T1000 (cell line): Measurements from ENCODE around the gene FRMD4A.

Source experiments
- DNase-seq: peaks from one replicate; lab custom pipeline; 2025; ENCODE audit warnings: mixed read lengths; lab: John Stamatoyannopoulos, UW

FRMD4A gene

DNA sequence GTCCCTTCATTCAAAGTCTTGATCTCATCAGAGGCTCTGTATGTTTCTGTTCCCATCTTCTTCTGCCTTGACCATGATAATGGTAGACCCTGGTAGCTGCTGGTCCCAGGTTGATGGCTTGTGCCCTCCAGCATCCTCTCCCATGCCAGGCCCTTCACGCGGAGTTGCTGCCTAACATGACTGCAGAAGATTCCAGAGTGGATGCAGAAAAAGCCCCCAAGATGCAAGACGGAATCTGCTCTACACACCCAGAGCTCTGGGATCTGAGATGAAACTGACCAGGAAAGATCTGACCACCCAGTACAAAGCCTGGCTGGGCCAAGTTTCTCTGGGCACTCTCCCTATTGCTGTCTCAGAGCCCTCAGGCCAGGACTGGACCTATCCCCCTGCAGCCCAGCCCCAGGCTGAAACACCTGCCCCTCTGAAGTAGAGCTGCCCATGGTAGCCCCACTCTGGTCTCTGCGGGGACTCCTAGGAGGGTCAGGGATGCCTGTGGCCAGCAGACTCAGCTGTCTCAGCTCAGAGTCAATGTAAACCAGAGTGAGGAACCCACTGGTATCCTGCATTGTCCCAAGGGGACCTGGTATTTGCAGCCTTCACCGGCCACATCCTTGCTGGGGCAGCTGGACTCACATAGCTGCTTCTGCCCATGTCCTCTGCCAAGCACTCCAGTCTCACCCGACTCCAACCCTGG, 9.5 kb upstream of the FRMD4A start:
- no peak for DNase-seq

DNA sequence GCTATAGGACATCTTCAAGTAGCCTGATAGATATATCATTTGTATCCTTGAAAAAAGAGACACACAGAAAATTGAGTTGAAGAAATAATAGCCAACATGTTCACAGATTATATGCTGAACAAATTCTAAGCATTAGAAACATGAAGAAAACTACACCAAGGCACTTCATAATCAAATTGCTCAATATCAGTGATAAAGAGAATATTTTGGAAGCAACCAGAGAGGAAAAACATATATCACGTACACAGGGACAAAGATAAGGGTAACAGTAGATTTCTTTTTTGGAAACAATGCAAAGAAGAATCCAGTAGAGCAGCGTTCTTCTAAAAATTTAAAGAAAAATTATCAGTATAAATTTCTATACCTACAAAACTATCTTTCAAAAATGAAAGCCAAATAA, 6.0 kb upstream of the FRMD4A start:
- no peak for DNase-seq

DNA sequence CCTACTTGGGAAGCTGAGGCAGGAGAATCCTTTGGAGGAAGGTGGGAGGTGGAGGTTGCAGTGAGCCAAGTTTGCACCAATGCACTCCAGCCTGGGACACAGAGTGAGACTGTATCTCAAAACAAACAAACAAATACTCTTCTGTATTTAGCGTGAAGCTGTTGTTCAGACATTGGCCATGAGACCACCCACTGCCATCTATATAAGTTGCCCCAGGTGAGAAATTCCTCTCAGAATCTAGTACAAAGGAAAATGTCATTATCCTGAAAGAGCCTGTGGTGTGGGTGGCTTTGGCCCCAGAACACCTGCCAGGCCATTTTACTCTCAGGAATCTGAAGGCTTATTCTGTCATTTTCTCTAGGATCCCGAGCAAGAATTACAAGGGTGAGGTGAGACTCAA, 4.0 kb upstream of the FRMD4A start:
- no peak for DNase-seq

GRCh38 chr10:14333606-14334005, 2.9 kb upstream of the FRMD4A start:
- no peak for DNase-seq

DNA sequence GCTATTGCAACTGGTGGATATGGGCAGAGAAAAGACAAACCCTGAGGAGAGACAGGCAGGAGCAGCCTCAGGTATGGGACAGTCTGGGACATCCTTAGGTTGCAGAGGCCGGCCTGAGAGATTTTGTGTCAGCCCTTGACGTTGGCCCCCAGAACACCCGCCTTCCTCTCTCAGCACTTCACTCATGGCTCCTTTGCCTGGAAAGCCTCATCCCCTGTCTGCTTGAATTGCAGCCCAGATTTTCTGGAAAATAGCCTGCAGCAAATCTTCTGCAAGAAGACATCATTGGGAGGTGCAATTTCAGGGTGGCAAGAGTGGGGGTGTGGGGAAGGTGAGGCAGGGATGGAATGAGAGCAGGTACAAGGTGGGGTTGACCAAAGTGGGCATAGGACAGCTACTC, 2.2 kb upstream of the FRMD4A start:
- no peak for DNase-seq

DNA sequence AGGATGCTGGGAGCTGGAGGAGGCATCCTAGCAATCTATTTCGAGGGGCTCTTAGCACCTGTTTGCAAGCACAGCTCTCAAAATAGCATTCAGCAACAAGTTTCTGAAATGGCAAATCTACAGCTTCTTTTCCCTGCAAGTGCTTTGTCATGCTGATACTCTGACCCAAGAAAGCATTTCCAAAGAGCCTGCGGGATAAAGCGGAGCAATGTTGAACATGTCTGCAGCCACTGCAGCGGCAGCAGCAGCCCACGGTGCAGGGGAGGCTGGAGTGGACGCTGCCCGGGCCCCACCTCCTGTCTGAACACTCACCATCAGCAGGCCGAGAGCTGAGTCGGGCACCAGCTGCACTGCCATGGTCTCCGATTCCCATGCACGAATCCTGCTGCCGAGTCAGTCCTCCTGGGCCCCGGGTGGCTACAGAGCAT, 964 bp downstream of the FRMD4A start:
- no peak for DNase-seq

GRCh38 chr10:14328881-14329672, 1.6 kb downstream of the FRMD4A start:
- DNase-seq, result no peak

DNA sequence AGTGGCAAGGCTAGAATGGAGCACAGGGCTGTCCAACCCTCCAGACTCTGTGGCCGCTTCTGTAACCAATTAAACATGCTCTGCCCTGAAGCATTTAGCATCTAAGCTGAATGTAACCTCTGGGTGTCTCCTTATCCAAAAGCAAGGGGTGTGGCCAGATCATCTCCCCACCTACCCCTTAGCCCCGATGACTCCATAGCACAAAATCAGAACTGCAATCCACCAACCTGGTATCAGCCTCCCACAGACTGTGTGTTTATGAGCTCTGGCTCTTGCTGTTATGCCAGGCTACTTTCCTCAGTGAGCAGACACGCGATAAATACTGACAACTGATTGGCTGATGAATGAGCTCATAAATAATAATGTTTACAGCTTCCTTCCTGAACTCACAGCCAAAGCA, 3.2 kb downstream of the FRMD4A start:
- DNase-seq, result no peak

GRCh38 chr10:14326581-14326980, 4.1 kb downstream of the FRMD4A start:
- no peak for DNase-seq

DNA sequence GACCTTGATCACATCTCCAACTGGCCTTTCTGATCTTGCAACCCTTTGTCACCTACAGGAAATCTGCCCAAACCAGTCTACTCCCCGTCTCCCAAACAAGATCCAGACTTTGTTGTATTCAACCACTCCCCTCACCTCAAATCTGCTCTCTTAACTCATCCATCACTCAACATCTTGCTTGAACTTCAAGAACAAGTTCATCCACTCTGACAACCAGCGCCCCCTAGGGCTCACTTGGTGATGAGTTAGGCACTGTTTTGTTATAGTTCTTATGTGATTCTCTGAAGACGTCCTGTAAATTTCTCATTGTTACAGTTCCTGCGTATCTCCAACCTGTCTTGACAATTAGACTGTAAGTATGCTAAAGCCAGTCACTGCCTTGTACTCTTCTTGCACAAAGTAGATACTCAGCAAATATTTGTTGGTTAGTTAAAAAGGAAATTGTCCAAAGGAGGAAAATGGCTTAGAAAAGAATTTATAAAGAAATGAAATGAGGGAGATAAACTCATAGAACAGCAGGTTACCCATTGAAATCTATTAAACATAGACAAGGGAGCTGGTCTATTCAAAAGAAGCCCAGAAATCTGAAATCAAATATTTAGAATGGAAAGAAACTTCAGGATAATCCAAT, 5.3 kb downstream of the FRMD4A start:
- no peak for DNase-seq

- no peak for DNase-seq
These were observed 8.1 kb downstream of the FRMD4A start for GRCh38 chr10:14322526-14323188.

DNA sequence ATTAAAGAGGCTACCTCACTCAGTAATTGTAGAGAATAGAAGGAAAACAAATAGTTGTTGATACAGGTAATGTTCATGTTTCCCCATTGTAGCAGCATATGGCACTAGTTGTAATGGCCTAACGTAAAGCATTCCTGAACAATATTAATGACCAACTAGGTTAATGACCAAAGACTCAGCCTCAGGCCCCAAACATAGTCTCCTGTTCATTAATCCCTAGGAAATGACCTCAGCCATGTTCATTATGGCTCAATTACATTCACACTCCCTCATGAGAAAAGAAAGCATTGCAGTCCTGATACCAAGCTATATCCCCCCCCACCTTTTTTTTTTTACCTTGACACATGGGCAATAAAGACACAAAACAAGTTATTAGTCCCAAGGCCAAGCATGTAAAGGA, 12.7 kb downstream of the FRMD4A start:
- no peak for DNase-seq

DNA sequence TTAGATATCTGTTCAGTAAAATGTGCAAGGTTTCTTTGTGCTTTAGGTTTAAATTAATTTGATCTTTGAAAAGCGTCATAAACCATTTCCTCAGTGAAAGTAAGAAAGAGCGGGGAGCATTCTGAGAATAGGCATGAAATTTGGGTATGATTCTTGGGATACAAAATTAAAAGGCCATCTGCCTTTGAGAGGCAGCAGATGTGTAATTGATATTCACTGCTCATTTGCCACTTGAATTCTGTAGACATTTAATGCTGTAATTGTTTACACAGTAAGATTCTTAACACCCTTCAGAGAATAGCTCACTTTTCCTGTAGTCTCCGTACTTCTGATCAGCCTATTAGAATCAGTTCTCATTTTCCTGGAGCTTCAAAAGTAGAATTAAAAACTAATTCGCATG, 18.7 kb downstream of the FRMD4A start:
- no peak for DNase-seq

GRCh38 chr10:14311206-14311957, 19.3 kb downstream of the FRMD4A start:
- DNase-seq, result no peak

GRCh38 chr10:14309593-14309992, 21.1 kb downstream of the FRMD4A start:
- DNase-seq, result no peak

GRCh38 chr10:14306190-14306589, 24.5 kb downstream of the FRMD4A start:
- no peak for DNase-seq

- DNase-seq, result no peak
These were observed 26.7 kb downstream of the FRMD4A start for GRCh38 chr10:14304046-14304445.

DNA sequence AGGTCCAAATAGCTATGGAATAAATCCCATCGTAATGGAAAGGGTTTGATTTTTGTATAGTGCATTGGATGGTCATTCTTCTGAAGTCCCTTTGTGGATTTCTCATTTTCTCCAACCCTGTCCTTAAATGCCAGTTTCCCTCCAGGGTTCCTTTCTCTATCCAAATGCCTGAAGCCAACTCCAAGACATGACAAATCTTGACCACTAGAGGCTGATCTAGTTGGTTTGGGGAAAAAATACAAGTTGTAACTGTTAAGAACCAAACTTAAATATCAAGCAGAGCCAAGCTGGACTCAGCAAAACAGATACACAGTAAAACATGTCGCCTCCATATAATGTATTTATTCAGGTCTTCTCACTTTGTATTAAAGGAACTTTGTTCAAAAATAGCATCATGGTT, 28.7 kb downstream of the FRMD4A start:
- DNase-seq, result no peak

- DNase-seq, result no peak
These were observed 31.2 kb downstream of the FRMD4A start for GRCh38 chr10:14299556-14299955.

GRCh38 chr10:14296065-14296709, 34.5 kb downstream of the FRMD4A start:
- peak; percentile 54 for DNase-seq

DNA sequence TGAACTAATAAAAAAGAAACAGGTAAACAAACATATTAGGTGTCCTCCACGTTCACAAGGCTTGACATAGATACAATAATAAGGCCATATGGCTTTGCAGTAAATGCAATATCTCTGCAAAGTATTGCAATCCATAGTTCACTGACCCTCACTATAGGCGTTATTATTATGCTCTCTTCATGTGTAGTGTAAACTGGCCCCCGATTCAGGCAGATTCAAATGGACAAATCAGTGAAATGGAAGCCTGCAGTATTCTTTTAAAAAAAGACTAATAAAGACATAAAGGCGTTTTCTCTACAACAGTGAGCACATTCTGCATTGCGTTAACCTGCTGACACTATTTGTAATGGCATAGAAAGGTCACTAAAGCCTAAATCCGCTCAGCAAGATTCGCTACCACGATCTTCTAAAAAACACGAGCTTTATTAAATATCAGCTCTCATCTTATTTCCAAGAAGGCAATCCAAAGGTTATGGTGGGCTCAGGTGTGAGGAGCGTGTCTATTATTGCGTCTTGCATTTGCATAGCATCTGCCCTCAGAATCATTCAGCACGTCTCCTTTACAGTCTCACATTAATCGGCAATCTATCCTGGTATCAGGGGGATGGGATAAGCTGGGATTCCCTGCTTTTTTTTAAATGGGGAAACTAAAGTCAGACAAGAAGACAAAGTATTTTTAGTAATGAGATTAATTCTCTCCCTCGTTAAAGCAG, 36.2 kb downstream of the FRMD4A start:
- DNase-seq, result no peak
